HK-2 (cell line): ENCODE measurements around the gene ZNF560.
A peak's percentile ranks its signal among the peaks of the same experiment; 100 is the strongest.

Source experiments
- DNase-seq: peaks from one replicate; pipeline ENCODE4 v3.0.0-alpha.2; 2018; ENCODE audit not compliant: unreplicated experiment

ZNF560 gene

GRCh38 chr19:9435279-9436268, 62.8 kb downstream of the ZNF560 start, which contains the start of gene ZNF266:
Gene ZNF266, minus strand, starts transcription at chr19:9435573. Its CDS starts 15,484 bp downstream, at chr19:9420089.
- DNase-seq = peak; percentile 88

- peak; percentile 31 for DNase-seq
Observed at GRCh38 chr19:9431475-9431874, 66.9 kb downstream of the ZNF560 start.

- DNase-seq = no peak
Observed at GRCh38 chr19:9430444-9430843, 68.0 kb downstream of the ZNF560 start.

GRCh38 chr19:9427941-9428340, 70.5 kb downstream of the ZNF560 start:
- no peak for DNase-seq
